ELF-1 (cell line): ENCODE measurements around the gene NDUFS2.

Experiments
- DNase-seq: peaks from one replicate; pipeline ENCODE4 v3.0.0-alpha.2; 2016; ENCODE audit warnings: low read depth, low spot score

The NDUFS2 gene

GRCh38 chr1:161195171-161195570, 7.0 kb upstream of the NDUFS2 start:
- no peak for DNase-seq

GRCh38 chr1:161196111-161196510, 6.1 kb upstream of the NDUFS2 start:
- DNase-seq = no peak

- peak; percentile 70 for DNase-seq
Measured at GRCh38 chr1:161196521-161197451, 5.4 kb upstream of the NDUFS2 start.

GRCh38 chr1:161197560-161198193, 4.5 kb upstream of the NDUFS2 start:
- no peak for DNase-seq

- peak; percentile 79 for DNase-seq
Measured at GRCh38 chr1:161198194-161198896, 3.8 kb upstream of the NDUFS2 start.

- peak; percentile 56 for DNase-seq
Measured at GRCh38 chr1:161198897-161199431, 3.2 kb upstream of the NDUFS2 start, which contains the start of gene ADAMTS4. Gene ADAMTS4 (minus strand): TSS chr1:161199054. CDS start chr1:161198627, 427 bp downstream.

GRCh38 chr1:161199506-161200139, 2.5 kb upstream of the NDUFS2 start:
- no peak for DNase-seq

- no peak for DNase-seq
Measured at GRCh38 chr1:161200421-161200991, 1.7 kb upstream of the NDUFS2 start.

GRCh38 chr1:161200992-161201835, 953 bp upstream of the NDUFS2 start:
- DNase-seq = no peak

- no peak for DNase-seq
Measured at GRCh38 chr1:161206411-161207140, 4.4 kb downstream of the NDUFS2 start.

- no peak for DNase-seq
Measured at GRCh38 chr1:161207173-161207572, 5.0 kb downstream of the NDUFS2 start.

- peak; percentile 92 for DNase-seq
Measured at GRCh38 chr1:161209790-161210409, 7.7 kb downstream of the NDUFS2 start.

- DNase-seq = no peak
Measured at GRCh38 chr1:161214369-161214768, 12.2 kb downstream of the NDUFS2 start.

GRCh38 chr1:161215076-161215475, 12.9 kb downstream of the NDUFS2 start, which contains the start of gene FCER1G:
Gene FCER1G (plus strand): TSS chr1:161215295. CDS start chr1:161215322, 27 bp downstream.
- DNase-seq = no peak

GRCh38 chr1:161216945-161217712, 15.0 kb downstream of the NDUFS2 start:
- no peak for DNase-seq

GRCh38 chr1:161217831-161218230, 15.7 kb downstream of the NDUFS2 start:
- no peak for DNase-seq

GRCh38 chr1:161218301-161219077, 16.3 kb downstream of the NDUFS2 start:
- no peak for DNase-seq
